ENCODE results near the gene METTL24.
"Not testable (repeated sequence)": the region's sequence is repeated elsewhere in the genome, so short reads cannot be mapped to it uniquely, and the experiment has no call there.

Gene METTL24

DNA sequence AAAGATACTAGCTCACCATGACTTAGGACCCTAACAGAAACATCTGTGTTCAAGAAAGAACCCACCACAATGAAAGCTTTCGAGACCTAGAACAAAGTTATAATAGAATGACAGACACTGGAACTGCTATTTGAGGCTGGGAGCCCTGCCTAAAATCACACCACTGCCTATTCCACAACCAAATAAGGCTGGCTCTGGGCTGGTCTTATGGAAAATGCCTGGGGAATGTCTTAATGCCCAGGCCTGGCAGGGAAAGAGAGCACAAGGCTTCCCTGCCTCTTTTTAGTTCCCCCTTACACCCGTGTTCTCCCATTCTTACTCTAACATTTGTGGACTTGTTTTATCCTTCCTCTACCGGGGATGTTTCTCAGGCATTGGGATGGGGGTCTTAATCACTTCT is 5.6 kb upstream of the METTL24 start:
- DNase-seq (ENCODE audit: extremely low read depth in 1 of 2, low read depth in 1 of 2) = no peak

DNA sequence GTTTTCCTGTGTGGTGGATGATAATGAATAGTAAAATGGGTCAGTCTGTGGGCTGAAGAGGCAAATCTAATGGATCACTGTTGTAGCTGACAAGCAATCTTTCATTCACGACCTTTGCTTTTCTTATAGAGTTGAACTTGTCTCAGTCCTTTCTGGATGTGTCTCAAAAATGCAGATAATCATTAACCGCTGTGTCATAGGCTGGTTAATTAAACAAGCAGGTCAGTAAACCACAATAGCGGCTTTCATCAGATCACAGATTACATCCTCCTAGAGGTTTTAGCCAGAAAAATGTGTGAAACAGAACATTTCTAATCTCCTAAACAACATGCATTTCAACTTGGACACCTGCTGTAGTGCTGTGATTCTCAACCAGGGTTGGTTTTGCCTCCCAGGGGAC is 2.5 kb upstream of the METTL24 start:
- no peak for DNase-seq (ENCODE audit: extremely low read depth in 1 of 2, low read depth in 1 of 2)

DNA sequence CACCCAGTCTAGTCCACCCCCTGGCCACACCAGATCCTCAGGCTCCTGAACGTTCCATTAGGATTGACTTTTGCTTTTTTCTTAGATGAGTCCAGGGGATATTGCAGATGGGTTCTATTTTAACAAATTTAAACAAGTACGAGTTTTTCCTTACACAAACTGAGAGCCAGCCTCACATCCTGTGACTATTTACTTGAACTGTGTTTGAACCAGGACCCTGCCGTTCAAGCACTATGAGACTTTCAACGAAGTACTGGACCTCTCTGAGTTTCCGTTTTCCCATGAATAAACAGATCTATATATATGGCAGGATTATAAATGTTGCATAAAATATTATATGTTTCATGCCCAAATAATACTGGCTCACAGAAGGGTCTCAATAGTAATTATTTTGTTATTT is 1.4 kb upstream of the METTL24 start:
- no peak for DNase-seq (ENCODE audit: extremely low read depth in 1 of 2, low read depth in 1 of 2)

DNA sequence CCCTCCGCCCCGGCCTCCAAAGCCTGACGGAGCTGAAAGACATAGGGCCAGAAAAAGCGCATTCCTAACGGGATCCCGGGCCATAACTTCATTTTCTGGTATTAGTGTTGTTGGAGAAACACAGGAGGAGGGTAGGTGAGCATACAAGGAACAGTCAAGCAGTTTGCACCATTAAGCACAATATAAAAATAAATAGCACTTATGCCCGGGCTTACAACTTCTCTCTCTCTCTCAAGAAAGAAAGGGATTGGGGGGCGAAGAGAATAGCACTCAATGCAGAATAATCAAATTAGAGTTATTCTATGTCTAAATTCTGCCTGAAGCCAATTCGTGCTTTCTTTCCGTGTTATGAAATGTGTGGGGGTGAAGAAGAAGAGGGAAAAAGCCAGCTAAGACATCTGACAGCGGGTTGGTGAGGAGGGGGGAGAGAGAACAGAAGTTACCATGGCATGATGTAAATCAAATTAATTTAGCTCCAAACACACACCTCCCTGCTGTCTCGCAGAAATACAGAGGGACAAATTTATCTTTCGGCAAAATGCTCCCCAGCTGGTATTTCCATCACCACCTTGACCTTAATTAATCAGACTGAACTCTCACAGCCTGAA is 508 bp upstream of the METTL24 start:
- DNase-seq (ENCODE audit: extremely low read depth in 1 of 2, low read depth in 1 of 2) = no peak

- no peak for DNase-seq (ENCODE audit: extremely low read depth in 1 of 2, low read depth in 1 of 2)
These were observed 868 bp downstream of the METTL24 start for GRCh38 chr6:110357298-110357663.

- no peak for DNase-seq (ENCODE audit: extremely low read depth in 1 of 2, low read depth in 1 of 2)
These were observed 1.4 kb downstream of the METTL24 start for GRCh38 chr6:110356778-110357177.

DNA sequence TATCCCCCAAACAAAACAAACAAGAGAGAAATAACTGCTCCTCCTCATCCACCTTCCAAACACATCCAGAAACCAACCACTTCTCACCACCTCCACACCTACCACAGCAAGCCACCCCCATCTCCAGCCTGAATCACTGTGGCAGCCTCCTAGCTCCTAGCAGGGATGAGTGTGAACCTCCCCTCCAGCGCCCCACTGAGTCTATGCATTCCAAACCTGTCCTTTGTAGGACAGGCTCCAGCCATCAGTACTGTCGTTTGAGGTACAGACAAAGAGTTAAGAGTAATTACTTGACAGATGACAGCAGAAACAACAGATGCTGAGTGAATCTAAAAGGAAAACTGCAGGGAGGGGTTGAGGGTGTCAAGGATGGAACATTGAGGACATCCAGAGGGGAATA is 2.4 kb downstream of the METTL24 start:
- no peak for DNase-seq (ENCODE audit: extremely low read depth in 1 of 2, low read depth in 1 of 2)

GRCh38 chr6:110355022-110355421 is 3.1 kb downstream of the METTL24 start:
- DNase-seq (ENCODE audit: extremely low read depth in 1 of 2, low read depth in 1 of 2) = no peak

GRCh38 chr6:110354153-110354552 is 4.0 kb downstream of the METTL24 start:
- DNase-seq (ENCODE audit: extremely low read depth in 1 of 2, low read depth in 1 of 2) = no peak

- no peak for DNase-seq (ENCODE audit: extremely low read depth in 1 of 2, low read depth in 1 of 2)
These were observed 4.6 kb downstream of the METTL24 start for GRCh38 chr6:110353457-110354001.

DNA sequence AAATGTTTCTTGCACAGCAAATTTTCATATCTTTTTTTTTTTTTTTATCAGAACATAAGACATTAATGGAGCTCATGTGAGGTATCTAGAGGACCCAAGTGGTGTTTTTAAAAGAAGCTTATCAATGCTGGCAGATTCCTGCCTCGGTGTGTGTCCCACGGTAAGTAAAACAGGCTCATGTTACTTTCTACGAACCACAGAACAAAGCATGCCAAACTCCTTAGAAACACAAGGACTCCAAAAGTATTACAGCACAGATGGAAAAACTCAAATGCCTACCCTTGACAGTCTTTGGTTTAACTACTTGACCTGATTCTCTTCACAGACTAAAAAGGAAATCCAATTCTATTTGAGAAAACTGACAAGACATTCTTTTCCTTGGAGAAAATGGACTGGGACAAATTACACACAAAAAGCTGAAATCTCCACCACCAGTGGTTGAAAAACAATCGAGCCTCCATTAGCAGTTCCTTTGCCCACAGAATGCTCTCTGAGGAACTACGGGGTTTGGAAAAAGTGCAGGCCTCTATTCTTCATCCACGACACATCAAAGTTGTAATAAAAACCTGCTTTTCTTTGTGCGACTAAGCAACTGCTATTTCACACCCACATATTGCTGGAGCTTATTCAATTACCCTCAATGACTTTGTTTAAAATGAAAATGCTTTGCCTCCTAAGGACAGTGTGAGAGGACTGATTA is 5.4 kb downstream of the METTL24 start:
- no peak for DNase-seq (ENCODE audit: extremely low read depth in 1 of 2, low read depth in 1 of 2)

- no peak for DNase-seq (ENCODE audit: extremely low read depth in 1 of 2, low read depth in 1 of 2)
These were observed 6.2 kb downstream of the METTL24 start for GRCh38 chr6:110351986-110352385.

- DNase-seq (ENCODE audit: extremely low read depth in 1 of 2, low read depth in 1 of 2) = no peak
These were observed 6.6 kb downstream of the METTL24 start for GRCh38 chr6:110351546-110351945.

DNA sequence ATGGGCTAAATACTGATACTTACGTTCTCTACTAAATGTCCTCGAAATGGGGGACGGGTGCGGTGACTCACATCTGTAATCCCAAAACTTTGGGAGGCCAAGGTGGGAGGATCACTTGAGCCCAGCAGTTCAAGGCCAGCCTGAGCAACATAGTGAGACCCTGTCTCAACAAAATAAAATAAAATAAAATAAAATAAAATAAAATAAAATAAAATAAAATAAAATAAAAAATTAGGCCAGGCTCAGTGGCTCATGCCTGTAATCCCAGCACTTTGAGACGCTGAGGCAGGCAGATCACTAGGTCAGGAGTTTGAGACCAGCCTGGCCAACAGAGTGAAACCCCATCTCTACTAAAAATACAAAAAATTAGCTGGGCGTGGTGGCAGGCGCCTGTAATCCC is 7.6 kb downstream of the METTL24 start:
- DNase-seq (ENCODE audit: extremely low read depth in 1 of 2, low read depth in 1 of 2) = not testable (repeated sequence)

GRCh38 chr6:110348961-110349690 is 9.0 kb downstream of the METTL24 start:
- DNase-seq (ENCODE audit: extremely low read depth in 1 of 2, low read depth in 1 of 2) = no peak

- no peak for DNase-seq (ENCODE audit: extremely low read depth in 1 of 2, low read depth in 1 of 2)
These were observed 13.1 kb downstream of the METTL24 start for GRCh38 chr6:110345025-110345424.

DNA sequence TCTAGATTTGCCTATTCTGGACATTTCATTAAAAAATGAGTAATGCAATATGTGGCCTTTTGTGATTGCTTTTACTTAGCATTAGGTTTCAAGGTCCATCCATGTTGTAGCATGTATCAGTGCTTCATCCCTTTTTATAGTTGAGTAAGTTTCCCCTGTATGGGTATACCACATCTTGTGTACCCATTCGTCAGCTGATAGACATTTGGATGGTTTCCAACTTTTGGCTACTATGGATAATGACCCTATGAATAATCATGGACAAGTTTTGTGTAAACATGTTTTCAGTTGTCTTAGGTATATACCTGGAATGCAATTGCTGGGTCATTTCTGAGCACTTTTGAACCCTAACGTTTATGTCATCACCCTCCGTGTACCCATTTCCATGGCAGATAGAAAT is 15.4 kb downstream of the METTL24 start:
- DNase-seq (ENCODE audit: extremely low read depth in 1 of 2, low read depth in 1 of 2) = no peak

- no peak for DNase-seq (ENCODE audit: extremely low read depth in 1 of 2, low read depth in 1 of 2)
These were observed 16.2 kb downstream of the METTL24 start for GRCh38 chr6:110341663-110342596.

DNA sequence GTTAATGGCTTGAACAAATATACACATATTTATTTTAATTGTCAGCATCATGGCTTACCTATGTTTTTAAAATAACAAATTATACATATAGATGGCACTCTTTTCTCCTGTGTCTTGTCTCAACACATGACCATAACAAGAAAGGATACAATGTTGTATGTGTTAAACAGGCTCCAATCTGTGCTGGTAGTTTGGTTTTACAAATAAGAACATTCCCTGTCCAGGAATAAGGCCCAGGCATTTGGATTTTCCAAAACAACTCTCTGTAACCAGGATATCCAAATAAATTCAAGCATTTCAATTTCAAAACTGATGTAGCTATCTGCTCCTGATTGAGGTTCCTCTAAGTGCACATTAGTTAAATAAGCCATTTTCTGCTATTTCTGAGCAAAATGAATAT is 17.1 kb downstream of the METTL24 start:
- DNase-seq (ENCODE audit: extremely low read depth in 1 of 2, low read depth in 1 of 2) = no peak

DNA sequence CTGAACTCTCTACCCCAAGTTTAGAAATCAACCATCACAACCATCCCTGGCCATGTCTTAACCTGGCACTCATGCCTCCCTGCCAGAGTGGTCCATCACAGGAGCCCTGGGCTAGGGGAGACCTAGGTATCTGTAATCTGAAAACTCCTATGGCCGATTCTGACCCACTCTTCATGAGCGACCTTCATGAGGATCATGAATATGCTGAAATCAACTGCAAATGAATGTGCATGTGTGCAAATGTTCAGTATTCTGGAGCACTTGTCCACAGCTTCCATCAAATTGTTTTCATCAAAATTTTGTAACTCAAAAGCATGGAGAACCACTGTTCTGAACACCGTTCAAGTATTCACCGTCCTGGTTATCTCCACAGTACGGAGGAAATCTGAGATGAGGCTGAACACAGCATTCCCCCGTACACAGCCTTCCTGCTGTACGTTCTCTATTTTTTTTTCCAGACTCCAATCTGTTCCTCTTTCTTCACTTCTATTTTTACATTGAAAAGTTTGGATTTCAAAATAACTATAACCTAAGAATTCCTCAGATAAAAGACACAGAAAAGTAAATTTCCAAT is 17.7 kb downstream of the METTL24 start:
- DNase-seq (ENCODE audit: extremely low read depth in 1 of 2, low read depth in 1 of 2) = no peak

Measured in stimulated activated CD8-positive, alpha-beta memory T cell treated with anti-CD3 and anti-CD28 coated beads, Interleukin-7, amount 100 ng/mL, for 48 hours (primary cell).